ENCODE measurements around the gene TSPAN11.

The TSPAN11 gene

DNA sequence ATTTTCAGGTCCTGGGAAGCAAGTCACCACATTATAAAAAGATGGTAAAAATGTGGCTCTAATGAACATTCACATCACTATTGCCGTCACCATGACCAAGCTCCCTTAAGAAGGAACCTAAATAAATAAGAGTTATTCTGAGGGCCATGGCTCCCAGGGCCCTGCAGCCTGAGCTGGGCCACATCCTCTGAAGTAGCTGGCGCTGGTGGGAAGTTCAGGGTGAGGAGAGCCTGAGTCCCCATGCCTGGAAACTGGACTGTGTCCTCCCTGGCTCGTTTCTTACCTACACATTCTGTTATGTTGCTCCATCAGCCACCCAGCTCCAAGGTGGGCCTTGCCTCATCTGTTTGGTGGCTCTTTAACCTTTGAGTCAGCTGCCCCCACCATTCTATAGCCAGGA lies 42.5 kb downstream of the TSPAN11 start:
- H3K4me3 ChIP-seq (ENCODE audit: low read length): no peak overlapping the region
- DNase-seq (ENCODE audit: low read depth): no peak
- TF ChIP-seq, protein P1, sequence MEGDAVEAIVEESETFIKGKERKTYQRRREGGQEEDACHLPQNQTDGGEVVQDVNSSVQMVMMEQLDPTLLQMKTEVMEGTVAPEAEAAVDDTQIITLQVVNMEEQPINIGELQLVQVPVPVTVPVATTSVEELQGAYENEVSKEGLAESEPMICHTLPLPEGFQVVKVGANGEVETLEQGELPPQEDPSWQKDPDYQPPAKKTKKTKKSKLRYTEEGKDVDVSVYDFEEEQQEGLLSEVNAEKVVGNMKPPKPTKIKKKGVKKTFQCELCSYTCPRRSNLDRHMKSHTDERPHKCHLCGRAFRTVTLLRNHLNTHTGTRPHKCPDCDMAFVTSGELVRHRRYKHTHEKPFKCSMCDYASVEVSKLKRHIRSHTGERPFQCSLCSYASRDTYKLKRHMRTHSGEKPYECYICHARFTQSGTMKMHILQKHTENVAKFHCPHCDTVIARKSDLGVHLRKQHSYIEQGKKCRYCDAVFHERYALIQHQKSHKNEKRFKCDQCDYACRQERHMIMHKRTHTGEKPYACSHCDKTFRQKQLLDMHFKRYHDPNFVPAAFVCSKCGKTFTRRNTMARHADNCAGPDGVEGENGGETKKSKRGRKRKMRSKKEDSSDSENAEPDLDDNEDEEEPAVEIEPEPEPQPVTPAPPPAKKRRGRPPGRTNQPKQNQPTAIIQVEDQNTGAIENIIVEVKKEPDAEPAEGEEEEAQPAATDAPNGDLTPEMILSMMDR (IDR thresholded peaks at IDR 0.05; ENCODE audit: insufficient read depth, low read depth, low read length, missing control alignments): no peak

DNA sequence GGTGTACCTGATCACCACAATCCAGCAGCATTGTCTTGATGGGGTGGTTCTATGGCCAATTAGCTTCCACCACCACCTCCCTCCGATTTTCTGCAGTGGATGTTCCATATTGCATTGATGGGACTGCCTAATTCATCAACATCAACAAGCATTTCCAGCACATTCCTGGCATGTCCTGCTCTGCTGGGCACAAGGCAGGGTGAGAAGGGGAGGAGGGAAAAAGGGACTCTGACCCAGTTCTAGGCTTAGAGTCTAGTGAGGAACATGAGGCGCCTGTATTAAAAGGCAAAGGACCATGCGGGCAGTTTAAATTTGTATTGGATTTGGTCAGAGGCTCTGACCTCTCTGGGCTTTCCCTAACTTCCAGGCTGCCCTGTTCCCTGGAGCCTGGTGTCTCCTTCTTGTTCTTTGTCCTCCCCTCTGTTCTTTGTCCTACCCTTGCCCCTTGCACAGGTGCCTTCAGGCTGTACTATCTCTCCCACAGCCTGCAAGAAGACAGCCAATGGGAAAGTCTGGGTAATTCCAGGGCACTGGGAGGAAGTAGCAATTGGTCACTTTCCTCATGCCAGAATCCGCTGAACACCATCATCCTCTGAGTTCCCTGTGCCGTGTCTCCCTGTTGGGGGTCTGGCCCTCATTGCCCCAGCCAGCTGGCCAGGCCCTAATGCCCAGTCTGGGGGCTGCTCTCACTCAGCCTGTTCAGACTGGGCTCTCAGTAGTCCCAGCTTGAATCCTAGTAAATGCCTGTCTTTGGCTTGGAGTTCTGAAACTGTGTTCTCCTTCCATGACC lies 43.3 kb downstream of the TSPAN11 start:
- TF ChIP-seq, protein P1 (IDR thresholded peaks at IDR 0.05; ENCODE audit: insufficient read depth, low read depth, low read length, missing control alignments): no peak
- no peak for DNase-seq (ENCODE audit: low read depth)

DNA sequence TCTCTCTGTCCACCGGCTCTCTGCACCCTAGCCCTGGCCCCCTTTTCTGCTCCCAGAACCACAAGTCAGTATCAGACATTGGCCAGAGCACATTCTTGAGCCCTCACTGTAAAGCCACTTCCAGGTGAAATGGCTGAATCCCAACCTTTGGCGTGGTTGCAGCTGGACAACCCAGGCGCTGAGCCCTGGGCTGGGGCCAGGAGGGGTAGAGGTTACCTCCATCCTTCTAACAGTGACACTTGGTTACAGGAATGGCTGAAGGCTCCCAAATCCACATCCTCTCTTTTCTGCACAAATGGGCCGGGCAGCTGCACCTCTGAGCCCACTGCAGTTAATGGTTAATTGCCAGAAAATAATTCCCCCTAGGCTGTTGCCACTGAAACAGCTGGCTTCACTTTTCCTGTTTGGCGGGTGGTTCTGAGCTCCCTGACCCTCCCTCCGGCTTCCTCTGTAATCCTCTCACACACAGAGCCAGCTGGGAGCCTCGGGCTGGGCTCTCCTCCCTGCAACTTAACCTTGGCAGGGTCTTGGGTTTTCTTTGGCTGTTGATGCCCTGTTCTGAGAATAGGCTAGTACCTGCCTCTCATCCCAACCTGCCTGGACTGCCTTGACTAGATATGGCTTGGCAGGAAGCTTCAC lies 44.1 kb downstream of the TSPAN11 start:
- no peak overlapping the region for H3K4me3 ChIP-seq (ENCODE audit: low read length)
- DNase-seq (ENCODE audit: low read depth): peak; percentile 32
- TF ChIP-seq, protein P1 (IDR thresholded peaks at IDR 0.05; ENCODE audit: insufficient read depth, low read depth, low read length, missing control alignments): no peak

More for the DNA sequence above, 43.3 kb downstream of the TSPAN11 start:
- no peak overlapping the region for H3K4me3 ChIP-seq (ENCODE audit: low read length)

DNA sequence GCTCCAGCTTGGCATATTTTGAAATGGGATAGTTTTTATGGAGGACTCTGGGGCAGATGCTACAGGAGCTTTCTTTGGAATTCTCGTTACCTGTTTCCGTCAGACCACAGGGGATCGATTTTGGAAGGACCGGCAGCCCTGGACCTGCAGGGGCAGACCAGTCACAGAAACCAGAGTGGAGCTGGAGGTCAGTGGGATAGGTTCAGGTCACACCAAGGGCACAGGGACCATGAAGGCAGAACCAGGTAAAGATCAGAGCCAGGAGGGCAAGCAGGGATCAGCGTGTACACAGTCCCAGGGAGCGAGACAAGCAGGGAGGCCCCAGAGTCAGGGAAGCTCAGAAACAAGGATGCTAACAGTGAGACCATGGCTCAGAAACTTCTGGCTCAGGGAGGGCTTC lies 45.5 kb downstream of the TSPAN11 start:
- no peak for DNase-seq (ENCODE audit: low read depth)
- TF ChIP-seq, protein P1 (IDR thresholded peaks at IDR 0.05; ENCODE audit: insufficient read depth, low read depth, low read length, missing control alignments): no peak

DNA sequence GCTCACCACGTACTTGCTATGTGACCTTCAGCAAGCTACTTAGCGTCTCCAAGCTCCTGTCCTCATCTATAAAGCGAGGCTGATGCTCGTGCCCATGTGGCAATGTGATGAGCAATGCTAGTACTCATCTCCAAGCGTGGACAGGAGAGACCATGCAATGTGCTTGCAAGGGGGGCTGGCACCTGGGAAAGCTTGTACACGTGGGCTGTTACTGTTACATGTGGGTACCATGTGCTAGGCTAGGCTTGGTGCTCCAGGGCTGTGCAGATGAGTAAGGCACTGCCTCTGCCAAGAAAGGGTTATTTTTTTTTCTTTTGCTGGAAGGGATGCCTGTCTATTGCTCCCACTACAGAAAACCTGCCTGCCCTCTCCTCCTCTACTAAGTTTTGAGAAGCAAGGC lies 46.6 kb downstream of the TSPAN11 start:
- TF ChIP-seq, protein P1 (IDR thresholded peaks at IDR 0.05; ENCODE audit: insufficient read depth, low read depth, low read length, missing control alignments): no peak
- DNase-seq (ENCODE audit: low read depth): no peak
- H3K4me3 ChIP-seq (ENCODE audit: low read length): no peak overlapping the region

More for the DNA sequence above, 45.5 kb downstream of the TSPAN11 start:
- H3K4me3 ChIP-seq (ENCODE audit: low read length): no peak overlapping the region

DNA sequence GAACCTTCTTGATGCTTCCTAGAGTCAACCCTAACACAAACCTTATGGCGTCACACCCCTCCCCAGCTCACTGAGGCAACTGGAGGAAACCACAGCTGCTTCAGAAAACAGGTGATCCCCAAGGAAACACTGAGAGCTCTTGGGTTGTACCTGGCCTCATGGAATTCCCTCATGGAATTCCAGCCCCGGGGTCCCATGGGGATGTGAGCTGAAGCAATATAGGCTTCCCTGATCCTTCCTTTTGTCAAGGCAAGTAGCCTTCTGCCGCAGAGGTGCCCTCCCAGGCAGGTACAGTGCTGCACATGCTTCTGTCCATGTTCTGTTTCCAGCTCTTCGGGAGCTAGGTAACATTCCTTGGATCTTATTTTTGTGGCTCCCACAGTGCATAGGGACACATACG lies 47.3 kb downstream of the TSPAN11 start:
- DNase-seq (ENCODE audit: low read depth): no peak
- TF ChIP-seq, protein P1 (IDR thresholded peaks at IDR 0.05; ENCODE audit: insufficient read depth, low read depth, low read length, missing control alignments): no peak
- no peak overlapping the region for H3K4me3 ChIP-seq (ENCODE audit: low read length)
